Stimulated activated CD8-positive, alpha-beta memory T cell treated with anti-CD3 and anti-CD28 coated beads, Interleukin-12 subunit alpha, Interleukin-12 subunit beta, amount 100 ng/mL, for 1 hour (primary cell): Measurements from ENCODE around the gene GFPT2.
A peak's percentile ranks its signal among the peaks of the same experiment; 100 is the strongest.

Experiments
- DNase-seq: peaks from one replicate; pipeline ENCODE4 v3.0.0-alpha.2; 2020; ENCODE audit warnings: low read depth

GFPT2 gene

DNA sequence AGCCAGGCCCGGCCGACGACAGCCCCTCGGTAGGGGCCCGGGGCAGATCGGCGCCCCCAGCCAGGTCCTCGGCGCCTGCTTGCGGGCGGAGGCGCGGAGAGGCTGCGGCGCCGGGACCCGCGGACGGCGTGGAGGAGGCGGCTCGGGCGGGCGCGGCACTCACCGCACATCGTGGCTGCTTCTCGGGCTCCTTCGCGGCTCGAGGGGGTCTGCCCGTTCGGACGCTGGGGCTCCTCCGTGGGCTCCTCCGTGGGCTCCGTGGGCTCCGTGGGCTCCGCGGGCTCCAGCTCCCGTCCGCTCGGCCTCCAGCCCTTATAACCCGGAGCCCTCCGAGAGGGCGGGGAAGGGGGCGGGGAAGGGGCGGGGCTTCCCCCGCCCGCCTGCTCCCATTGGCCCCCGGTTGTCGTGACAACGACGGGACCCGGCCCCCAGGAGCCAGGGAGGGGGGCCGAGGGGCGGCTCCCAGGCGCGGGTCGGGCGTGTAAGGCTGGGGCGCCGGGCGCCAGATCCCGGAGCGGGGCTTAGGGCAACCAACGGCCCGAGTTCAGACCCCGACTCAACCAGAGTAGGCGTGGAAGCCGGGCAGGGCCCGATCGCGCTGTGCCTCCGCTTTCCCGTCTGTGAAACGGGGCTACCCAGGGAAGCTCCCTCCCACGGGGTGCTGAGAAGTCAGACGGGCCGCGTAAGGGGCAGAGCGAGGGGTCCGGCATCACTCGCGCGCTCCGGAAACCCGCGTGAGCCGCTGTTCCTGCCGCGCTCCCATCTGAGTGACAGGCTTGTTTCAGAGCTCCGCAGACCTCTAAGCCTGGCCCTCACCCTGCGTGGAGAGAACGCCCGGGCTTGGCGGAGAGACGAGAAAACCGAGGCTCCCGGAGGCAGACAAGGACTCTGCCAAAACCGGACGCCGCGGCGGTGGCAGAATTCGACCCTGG, at the start of gene GFPT2:
GFPT2 (minus strand) TSS at position 289 of the 932 bp plus-strand sequence; CDS start at position 170, 119 bp downstream.
- DNase-seq = peak; percentile 53

DNA sequence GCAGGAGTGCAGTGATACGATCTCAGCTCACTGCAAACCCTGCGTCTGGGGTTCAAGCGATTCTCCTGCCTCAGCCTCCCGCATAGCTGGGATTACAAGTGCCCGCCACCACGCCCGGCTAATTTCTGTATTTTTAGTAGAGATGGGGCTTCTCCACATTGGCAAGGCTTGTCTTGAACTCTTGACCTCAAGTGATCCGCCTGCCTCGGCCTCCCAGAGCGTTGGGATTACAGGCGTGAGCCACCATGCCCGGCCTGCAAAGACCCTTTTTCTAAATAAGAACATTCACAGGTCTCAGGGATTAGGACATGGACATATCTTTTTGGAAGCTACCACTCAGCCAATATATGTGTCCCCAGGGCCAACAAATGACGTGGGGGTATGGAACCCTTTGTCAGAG, 49.6 kb upstream of the GFPT2 start:
- no peak for DNase-seq

- no peak for DNase-seq
Measured at GRCh38 chr5:180401229-180401907, 48.2 kb upstream of the GFPT2 start.

DNA sequence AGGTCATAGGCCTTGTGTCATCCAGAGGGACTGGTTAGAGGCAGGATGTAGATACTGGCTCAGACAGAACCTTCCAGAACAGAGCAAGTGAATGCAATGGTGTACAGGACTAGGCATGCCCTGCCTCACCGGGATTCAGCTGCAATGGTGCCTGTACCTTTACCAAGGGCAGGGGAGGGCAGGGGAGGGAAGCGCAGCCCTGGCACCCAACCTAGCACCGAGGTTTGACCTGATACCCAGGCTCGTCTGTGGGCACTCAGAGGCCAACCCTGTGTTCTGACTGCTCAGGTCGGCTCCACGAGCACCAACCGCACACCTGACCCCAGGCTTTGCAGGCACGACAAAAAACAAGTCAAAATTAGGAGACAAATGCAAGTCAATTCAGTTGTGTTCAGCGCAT, 47.3 kb upstream of the GFPT2 start:
- no peak for DNase-seq

- DNase-seq = no peak
Measured at GRCh38 chr5:180399401-180400215, 46.5 kb upstream of the GFPT2 start.

GRCh38 chr5:180396926-180397325, 43.8 kb upstream of the GFPT2 start:
- no peak for DNase-seq

GRCh38 chr5:180395540-180396274, 42.6 kb upstream of the GFPT2 start:
- no peak for DNase-seq

GRCh38 chr5:180394031-180394636, 41.0 kb upstream of the GFPT2 start:
- DNase-seq = no peak

GRCh38 chr5:180391276-180391675, 38.1 kb upstream of the GFPT2 start:
- DNase-seq = no peak

DNA sequence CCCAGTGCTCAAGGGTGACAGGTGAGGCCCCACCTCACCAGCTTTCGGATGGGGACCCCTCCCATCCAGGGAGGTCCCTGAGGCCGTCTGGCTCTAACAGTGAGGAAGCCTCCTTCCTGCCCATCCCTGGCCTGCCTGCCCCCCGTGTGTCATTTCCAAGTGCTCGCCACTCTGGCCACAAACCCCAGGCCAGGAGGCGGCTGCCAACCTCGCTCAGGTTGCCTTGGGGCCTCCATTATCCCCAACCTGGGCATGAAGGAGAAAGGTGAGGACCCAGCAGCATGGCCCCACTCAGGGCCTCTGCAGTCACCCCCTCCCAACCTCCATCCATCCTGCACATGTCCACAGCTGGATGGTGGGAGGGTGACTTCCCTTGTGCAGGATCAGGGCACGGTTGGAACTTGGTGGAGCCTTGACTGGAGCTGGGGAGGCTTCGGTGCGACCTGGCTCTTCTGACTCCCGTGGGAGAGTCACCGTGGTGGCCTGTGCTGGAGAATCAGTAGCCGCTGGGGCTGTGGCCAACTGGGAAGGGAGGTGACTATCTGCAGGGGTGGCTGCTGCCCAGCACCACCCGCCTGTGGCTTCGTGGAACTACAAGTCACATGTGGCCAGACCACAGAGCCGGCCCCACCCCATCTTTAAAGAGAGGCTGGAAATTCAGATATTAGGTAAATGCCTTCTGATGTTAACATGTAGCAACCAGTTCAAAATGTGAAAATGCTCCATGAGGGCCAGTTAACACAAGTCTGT, 37.5 kb upstream of the GFPT2 start:
- DNase-seq = no peak

GRCh38 chr5:180389252-180390101, 36.3 kb upstream of the GFPT2 start:
- DNase-seq = no peak

- DNase-seq = no peak
Measured at GRCh38 chr5:180387798-180388197, 34.7 kb upstream of the GFPT2 start.

DNA sequence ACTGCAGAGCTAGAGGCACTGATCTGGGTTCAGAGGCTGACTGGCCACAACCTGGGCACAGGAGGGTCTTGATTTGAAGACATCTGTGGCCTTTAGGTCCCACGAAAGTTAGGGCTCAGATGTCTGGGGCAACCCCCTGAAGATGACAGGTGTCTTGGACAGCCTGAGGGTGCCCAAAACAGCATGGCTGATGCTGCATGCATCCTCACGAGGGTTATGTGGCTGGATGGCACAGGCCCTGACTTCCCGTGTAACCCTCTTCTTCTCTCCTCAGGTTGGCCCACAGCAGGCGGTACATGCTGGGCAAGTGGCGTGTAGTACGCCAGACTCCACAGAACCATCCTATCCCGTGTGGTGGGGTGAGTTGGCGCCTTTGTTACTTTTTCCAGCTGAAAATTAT, 29.8 kb upstream of the GFPT2 start:
- DNase-seq = no peak

DNA sequence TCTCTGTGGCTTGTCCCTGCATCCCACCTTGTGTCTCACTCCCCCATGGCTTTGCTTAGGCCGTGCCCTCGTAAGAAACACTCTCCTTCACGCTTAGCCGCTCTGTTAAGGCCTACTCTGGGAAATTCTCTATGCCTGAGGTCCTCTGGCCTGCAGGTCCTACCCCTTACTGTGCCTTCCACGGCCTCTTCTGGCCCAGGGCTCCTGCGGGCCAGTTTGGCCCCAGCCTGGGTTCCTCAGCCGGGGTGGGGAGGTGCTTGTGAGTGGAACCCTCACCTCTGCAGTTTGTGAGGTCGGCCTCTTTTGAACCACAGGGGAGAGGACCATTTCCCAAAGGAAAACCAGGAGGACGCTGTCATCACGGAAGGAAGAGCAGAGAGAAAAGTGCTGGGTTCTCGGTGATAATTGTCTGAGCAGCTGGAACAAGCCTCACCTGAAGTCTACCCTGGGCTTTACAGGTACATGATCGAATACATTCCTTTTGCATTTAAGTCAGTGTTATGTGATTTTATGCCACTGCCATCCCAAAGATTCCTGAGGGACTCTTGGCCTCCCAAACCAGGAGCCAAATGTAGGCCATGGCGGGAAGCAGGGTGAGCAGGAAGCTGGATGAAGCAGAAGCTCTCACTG, 28.8 kb upstream of the GFPT2 start:
- no peak for DNase-seq

DNA sequence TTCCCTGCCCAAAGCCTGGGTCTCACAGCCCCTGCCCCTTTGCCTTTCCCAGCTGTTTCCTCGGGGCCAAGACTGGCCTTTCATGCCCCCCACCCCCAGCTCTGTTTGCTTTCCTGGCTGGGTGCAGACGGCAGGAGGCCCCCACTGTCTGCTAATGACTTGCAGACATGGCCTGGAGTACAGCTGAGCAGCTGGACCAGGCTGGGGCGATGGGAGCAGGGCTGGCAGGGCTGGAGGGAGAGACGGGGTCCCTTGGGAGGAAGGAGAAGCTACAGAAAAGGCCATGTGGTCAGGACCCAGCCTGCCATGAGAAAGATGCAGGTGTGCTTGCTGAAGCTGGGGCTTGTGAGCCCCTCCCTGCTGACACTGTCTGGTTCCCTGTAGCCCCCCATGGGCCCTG, 28.3 kb upstream of the GFPT2 start:
- no peak for DNase-seq

GRCh38 chr5:180380856-180381255, 27.7 kb upstream of the GFPT2 start:
- DNase-seq = no peak

GRCh38 chr5:180380441-180380840, 27.3 kb upstream of the GFPT2 start:
- DNase-seq = no peak

- DNase-seq = no peak
Measured at GRCh38 chr5:180379355-180380070, 26.4 kb upstream of the GFPT2 start.
